GM23338 (cell line): ENCODE data around the gene KIF18A. TPM values are rescaled to one million over a fixed set of nuclear protein-coding genes. Genes with fewer than 3 reads are reported as not detected.

ENCODE experiments used
- ATAC-seq: fragments of 200-7000 bp; cut with Tn5 transposase; 3 replicates; pipeline ENCODE4 v1.9.1; 2020
- DNase-seq: peaks from one replicate; pipeline ENCODE4 v3.0.0-alpha.2; 2015; ENCODE audit warnings: low spot score
- H2AFZ ChIP-seq: fragments of 200-600 bp; sonication (generic); 2 replicates; pipeline ENCODE4 v1.8.0; 2016; ENCODE audit warnings: antibody characterized with exemption, mild to moderate bottlenecking, moderate library complexity
- H3F3A ChIP-seq: fragments of 200-600 bp; sonication (generic); replicated peaks from 2 replicates; pipeline ENCODE4 v1.8.0; 2017; ENCODE audit warnings: antibody characterized with exemption, mixed run types, low read depth
- H3K27ac ChIP-seq: fragments of 200-600 bp; sonication (generic); 2 replicates; pipeline ENCODE4 v1.6.1; 2016; ENCODE audit warnings: low read depth
- H3K27me3 ChIP-seq: fragments of 200-600 bp; sonication (generic); 2 replicates; pipeline ENCODE4 v1.8.0; 2016; ENCODE audit warnings: mild to moderate bottlenecking, mixed run types, moderate library complexity; ENCODE audit not compliant: insufficient read depth
- H3K36me3 ChIP-seq: fragments of 200-600 bp; sonication (generic); 2 replicates; pipeline ENCODE4 v1.8.0; 2016; ENCODE audit warnings: mild to moderate bottlenecking; ENCODE audit not compliant: insufficient read depth
- H3K4me1 ChIP-seq: fragments of 200-600 bp; sonication (generic); 2 replicates; pipeline ENCODE4 v1.8.0; 2016; ENCODE audit warnings: mild to moderate bottlenecking, moderate library complexity; ENCODE audit not compliant: insufficient read depth
- H3K4me2 ChIP-seq: fragments of 200-600 bp; sonication (generic); 2 replicates; pipeline ENCODE4 v1.7.1; 2017; ENCODE audit warnings: mixed run types
- H3K4me3 ChIP-seq: fragments of 200-600 bp; sonication (generic); 2 replicates; pipeline ENCODE4 v1.6.1; 2016; ENCODE audit warnings: mixed run types
- H3K79me2 ChIP-seq: fragments of 200-600 bp; sonication (generic); replicated peaks from 2 replicates; pipeline ENCODE4 v1.8.0; 2017; ENCODE audit warnings: mild to moderate bottlenecking; ENCODE audit not compliant: insufficient read depth
- H3K9me2 ChIP-seq: fragments of 200-600 bp; sonication (generic); 2 replicates; pipeline ENCODE4 v1.8.0; 2017; ENCODE audit not compliant: insufficient read depth
- H4K20me1 ChIP-seq: fragments of 200-600 bp; sonication (generic); replicated peaks from 2 replicates; pipeline ENCODE4 v1.8.0; 2017; ENCODE audit warnings: mild to moderate bottlenecking; ENCODE audit not compliant: insufficient read depth
- H3K27ac Mint-ChIP-seq: 2 replicates; pipeline ENCODE4 v1.8.0; 2020; ENCODE audit warnings: inconsistent platforms, mild to moderate bottlenecking, moderate library complexity, mixed read lengths
- H3K27me3 Mint-ChIP-seq: 3 replicates; pipeline ENCODE4 v1.8.0; 2022; ENCODE audit warnings: low read depth, mild to moderate bottlenecking, moderate library complexity, mixed read lengths, inconsistent platforms; ENCODE audit not compliant: insufficient read depth, poor library complexity
- H3K36me3 Mint-ChIP-seq: 3 replicates; pipeline ENCODE4 v1.8.0; 2021; ENCODE audit warnings: low read depth, mild to moderate bottlenecking, inconsistent platforms, moderate library complexity, mixed read lengths
- H3K4me1 Mint-ChIP-seq: 3 replicates; pipeline ENCODE4 v1.8.0; 2020; ENCODE audit warnings: mild to moderate bottlenecking, inconsistent platforms, mixed read lengths
- H3K4me3 Mint-ChIP-seq: 3 replicates; pipeline ENCODE4 v1.8.0; 2021; ENCODE audit warnings: moderate library complexity, mild to moderate bottlenecking, inconsistent platforms, mixed read lengths
- H3K9me3 Mint-ChIP-seq: 3 replicates; pipeline ENCODE4 v1.8.0; 2020; ENCODE audit warnings: moderate library complexity, mild to moderate bottlenecking, inconsistent platforms, mixed read lengths
- CREB1 ChIP-seq: fragments of 250-450 bp; sonication (Bioruptor Pico); IDR thresholded peaks from 2 replicates; pipeline ENCODE4 v1.5.0; 2020; ENCODE audit warnings: low read depth, mild to moderate bottlenecking, moderate library complexity
- EZH2 ChIP-seq: fragments of 200-600 bp; sonication (generic); IDR thresholded peaks from one replicate; pipeline ENCODE4 v1.8.0; 2017; ENCODE audit warnings: antibody characterized with exemption, mild to moderate bottlenecking, low read depth; ENCODE audit not compliant: unreplicated experiment
- EZH2phosphoT487 ChIP-seq: fragments of 200-600 bp; sonication (generic); IDR thresholded peaks from one replicate; pipeline ENCODE4 v1.8.1; 2018; ENCODE audit warnings: antibody characterized with exemption; ENCODE audit not compliant: unreplicated experiment
- JUNB ChIP-seq: IDR thresholded peaks from one replicate; pipeline ENCODE4 v1.6.1; 2016; ENCODE audit warnings: antibody characterized with exemption; ENCODE audit not compliant: unreplicated experiment
- NANOG ChIP-seq: IDR thresholded peaks from 2 replicates; pipeline ENCODE4 v1.6.1; 2016; ENCODE audit warnings: antibody characterized with exemption, borderline replicate concordance
- POLR2AphosphoS5 ChIP-seq: IDR thresholded peaks from 2 replicates; pipeline ENCODE4 v1.6.1; 2016; ENCODE audit warnings: antibody characterized with exemption, low read depth
- STAT1 ChIP-seq: IDR thresholded peaks from one replicate; pipeline ENCODE4 v1.6.1; 2016; ENCODE audit warnings: antibody characterized with exemption; ENCODE audit not compliant: unreplicated experiment
- ZNF114 ChIP-seq: fragments of 250-450 bp; sonication (Bioruptor Pico); IDR thresholded peaks from 2 replicates; pipeline ENCODE4 v1.5.0; 2020; ENCODE audit warnings: mild to moderate bottlenecking, moderate library complexity
- ZNF331 ChIP-seq: fragments of 250-450 bp; sonication (Bioruptor Pico); IDR thresholded peaks from 2 replicates; pipeline ENCODE4 v1.5.0; 2020; ENCODE audit warnings: low read depth, mild to moderate bottlenecking, moderate library complexity
- polyA plus RNA-seq: library from polyadenylated mRNA; unstranded; fragments of >200 nt; fragmentation: Nextera tagmentation; extraction: Ambion mirVana; gene quantifications from 2 replicates; pipeline ENCODE4 v1.2.1, GENCODE V29; 2016
- total RNA-seq: library from RNA; depleted of rRNA; stranded (reverse); fragments of >200 nt; shearing (Covaris generic); gene quantifications from 2 replicates; pipeline ENCODE4 v1.2.3, GENCODE V29; 2014
- TF ChIP-seq, protein P1 (sequence below): IDR thresholded peaks from one replicate; pipeline ENCODE4 v1.6.1; 2018; ENCODE audit warnings: antibody characterized with exemption; ENCODE audit not compliant: unreplicated experiment
- TF ChIP-seq, protein P2 (sequence below): fragments of 250-450 bp; sonication (Bioruptor Pico); IDR thresholded peaks from 2 replicates; pipeline ENCODE4 v1.5.0; 2020; ENCODE audit warnings: mild to moderate bottlenecking, moderate library complexity
- TF ChIP-seq, protein P3 (sequence below): IDR thresholded peaks from 2 replicates; pipeline ENCODE4 v1.6.1; 2016; ENCODE audit warnings: antibody characterized with exemption
- TF ChIP-seq, protein P4 (sequence below), 2 experiments: fragments of 200-600 bp in 1 of 2; sonication (generic) in 1 of 2; conservative IDR thresholded peaks; 2 replicates each; pipeline versions ENCODE4 v1.5.1 to v1.6.1; 2016 to 2017; ENCODE audit warnings: antibody characterized with exemption in 2 of 2, low read depth in 2 of 2, mild to moderate bottlenecking in 2 of 2, moderate library complexity in 1 of 2

KIF18A gene
- total and polyA plus RNA-seq, 2 experiments from 2014 or later = 22.2 to 26.5 TPM

DNA sequence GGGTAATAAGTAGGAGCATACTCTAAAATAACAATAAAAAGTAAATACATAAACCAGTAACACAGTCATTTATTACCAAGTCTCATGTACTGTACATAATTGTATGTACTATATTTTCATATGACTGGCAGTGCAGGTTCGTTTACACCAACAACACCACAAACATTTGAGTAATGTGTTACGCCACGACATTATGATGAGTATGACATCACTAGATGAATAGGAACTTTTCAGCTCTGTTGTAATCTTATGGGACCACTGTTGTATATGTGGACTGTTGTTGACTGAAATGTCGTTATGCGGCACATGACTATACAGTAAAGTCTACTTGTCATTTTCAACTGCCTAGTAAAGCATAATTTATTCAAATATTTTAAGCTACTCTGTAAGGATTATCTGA, 18.6 kb downstream of the KIF18A start:
- ATAC-seq = no peak

More for the DNA sequence above, 18.6 kb downstream of the KIF18A start:
- TF ChIP-seq, protein P1, sequence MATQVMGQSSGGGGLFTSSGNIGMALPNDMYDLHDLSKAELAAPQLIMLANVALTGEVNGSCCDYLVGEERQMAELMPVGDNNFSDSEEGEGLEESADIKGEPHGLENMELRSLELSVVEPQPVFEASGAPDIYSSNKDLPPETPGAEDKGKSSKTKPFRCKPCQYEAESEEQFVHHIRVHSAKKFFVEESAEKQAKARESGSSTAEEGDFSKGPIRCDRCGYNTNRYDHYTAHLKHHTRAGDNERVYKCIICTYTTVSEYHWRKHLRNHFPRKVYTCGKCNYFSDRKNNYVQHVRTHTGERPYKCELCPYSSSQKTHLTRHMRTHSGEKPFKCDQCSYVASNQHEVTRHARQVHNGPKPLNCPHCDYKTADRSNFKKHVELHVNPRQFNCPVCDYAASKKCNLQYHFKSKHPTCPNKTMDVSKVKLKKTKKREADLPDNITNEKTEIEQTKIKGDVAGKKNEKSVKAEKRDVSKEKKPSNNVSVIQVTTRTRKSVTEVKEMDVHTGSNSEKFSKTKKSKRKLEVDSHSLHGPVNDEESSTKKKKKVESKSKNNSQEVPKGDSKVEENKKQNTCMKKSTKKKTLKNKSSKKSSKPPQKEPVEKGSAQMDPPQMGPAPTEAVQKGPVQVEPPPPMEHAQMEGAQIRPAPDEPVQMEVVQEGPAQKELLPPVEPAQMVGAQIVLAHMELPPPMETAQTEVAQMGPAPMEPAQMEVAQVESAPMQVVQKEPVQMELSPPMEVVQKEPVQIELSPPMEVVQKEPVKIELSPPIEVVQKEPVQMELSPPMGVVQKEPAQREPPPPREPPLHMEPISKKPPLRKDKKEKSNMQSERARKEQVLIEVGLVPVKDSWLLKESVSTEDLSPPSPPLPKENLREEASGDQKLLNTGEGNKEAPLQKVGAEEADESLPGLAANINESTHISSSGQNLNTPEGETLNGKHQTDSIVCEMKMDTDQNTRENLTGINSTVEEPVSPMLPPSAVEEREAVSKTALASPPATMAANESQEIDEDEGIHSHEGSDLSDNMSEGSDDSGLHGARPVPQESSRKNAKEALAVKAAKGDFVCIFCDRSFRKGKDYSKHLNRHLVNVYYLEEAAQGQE = no peak
- no peak for TF ChIP-seq JUNB
- no peak for TF ChIP-seq STAT1
- TF ChIP-seq, protein P2, sequence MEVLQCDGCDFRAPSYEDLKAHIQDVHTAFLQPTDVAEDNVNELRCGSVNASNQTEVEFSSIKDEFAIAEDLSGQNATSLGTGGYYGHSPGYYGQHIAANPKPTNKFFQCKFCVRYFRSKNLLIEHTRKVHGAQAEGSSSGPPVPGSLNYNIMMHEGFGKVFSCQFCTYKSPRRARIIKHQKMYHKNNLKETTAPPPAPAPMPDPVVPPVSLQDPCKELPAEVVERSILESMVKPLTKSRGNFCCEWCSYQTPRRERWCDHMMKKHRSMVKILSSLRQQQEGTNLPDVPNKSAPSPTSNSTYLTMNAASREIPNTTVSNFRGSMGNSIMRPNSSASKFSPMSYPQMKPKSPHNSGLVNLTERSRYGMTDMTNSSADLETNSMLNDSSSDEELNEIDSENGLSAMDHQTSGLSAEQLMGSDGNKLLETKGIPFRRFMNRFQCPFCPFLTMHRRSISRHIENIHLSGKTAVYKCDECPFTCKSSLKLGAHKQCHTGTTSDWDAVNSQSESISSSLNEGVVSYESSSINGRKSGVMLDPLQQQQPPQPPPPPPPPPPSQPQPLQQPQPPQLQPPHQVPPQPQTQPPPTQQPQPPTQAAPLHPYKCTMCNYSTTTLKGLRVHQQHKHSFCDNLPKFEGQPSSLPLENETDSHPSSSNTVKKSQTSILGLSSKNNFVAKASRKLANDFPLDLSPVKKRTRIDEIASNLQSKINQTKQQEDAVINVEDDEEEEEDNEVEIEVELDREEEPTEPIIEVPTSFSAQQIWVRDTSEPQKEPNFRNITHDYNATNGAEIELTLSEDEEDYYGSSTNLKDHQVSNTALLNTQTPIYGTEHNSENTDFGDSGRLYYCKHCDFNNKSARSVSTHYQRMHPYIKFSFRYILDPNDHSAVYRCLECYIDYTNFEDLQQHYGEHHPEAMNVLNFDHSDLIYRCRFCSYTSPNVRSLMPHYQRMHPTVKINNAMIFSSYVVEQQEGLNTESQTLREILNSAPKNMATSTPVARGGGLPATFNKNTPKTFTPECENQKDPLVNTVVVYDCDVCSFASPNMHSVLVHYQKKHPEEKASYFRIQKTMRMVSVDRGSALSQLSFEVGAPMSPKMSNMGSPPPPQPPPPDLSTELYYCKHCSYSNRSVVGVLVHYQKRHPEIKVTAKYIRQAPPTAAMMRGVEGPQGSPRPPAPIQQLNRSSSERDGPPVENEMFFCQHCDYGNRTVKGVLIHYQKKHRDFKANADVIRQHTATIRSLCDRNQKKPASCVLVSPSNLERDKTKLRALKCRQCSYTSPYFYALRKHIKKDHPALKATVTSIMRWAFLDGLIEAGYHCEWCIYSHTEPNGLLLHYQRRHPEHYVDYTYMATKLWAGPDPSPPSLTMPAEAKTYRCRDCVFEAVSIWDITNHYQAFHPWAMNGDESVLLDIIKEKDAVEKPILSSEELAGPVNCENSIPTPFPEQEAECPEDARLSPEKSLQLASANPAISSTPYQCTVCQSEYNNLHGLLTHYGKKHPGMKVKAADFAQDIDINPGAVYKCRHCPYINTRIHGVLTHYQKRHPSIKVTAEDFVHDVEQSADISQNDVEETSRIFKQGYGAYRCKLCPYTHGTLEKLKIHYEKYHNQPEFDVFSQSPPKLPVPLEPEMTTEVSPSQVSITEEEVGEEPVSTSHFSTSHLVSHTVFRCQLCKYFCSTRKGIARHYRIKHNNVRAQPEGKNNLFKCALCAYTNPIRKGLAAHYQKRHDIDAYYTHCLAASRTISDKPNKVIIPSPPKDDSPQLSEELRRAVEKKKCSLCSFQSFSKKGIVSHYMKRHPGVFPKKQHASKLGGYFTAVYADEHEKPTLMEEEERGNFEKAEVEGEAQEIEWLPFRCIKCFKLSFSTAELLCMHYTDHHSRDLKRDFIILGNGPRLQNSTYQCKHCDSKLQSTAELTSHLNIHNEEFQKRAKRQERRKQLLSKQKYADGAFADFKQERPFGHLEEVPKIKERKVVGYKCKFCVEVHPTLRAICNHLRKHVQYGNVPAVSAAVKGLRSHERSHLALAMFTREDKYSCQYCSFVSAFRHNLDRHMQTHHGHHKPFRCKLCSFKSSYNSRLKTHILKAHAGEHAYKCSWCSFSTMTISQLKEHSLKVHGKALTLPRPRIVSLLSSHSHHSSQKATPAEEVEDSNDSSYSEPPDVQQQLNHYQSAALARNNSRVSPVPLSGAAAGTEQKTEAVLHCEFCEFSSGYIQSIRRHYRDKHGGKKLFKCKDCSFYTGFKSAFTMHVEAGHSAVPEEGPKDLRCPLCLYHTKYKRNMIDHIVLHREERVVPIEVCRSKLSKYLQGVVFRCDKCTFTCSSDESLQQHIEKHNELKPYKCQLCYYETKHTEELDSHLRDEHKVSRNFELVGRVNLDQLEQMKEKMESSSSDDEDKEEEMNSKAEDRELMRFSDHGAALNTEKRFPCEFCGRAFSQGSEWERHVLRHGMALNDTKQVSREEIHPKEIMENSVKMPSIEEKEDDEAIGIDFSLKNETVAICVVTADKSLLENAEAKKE = no peak
- TF ChIP-seq POLR2AphosphoS5 = no peak
- TF ChIP-seq EZH2phosphoT487 = no peak
- TF ChIP-seq NANOG = no peak
- no peak for TF ChIP-seq EZH2
- TF ChIP-seq, protein P3, sequence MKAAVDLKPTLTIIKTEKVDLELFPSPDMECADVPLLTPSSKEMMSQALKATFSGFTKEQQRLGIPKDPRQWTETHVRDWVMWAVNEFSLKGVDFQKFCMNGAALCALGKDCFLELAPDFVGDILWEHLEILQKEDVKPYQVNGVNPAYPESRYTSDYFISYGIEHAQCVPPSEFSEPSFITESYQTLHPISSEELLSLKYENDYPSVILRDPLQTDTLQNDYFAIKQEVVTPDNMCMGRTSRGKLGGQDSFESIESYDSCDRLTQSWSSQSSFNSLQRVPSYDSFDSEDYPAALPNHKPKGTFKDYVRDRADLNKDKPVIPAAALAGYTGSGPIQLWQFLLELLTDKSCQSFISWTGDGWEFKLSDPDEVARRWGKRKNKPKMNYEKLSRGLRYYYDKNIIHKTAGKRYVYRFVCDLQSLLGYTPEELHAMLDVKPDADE = no peak
- TF ChIP-seq, protein P4, sequence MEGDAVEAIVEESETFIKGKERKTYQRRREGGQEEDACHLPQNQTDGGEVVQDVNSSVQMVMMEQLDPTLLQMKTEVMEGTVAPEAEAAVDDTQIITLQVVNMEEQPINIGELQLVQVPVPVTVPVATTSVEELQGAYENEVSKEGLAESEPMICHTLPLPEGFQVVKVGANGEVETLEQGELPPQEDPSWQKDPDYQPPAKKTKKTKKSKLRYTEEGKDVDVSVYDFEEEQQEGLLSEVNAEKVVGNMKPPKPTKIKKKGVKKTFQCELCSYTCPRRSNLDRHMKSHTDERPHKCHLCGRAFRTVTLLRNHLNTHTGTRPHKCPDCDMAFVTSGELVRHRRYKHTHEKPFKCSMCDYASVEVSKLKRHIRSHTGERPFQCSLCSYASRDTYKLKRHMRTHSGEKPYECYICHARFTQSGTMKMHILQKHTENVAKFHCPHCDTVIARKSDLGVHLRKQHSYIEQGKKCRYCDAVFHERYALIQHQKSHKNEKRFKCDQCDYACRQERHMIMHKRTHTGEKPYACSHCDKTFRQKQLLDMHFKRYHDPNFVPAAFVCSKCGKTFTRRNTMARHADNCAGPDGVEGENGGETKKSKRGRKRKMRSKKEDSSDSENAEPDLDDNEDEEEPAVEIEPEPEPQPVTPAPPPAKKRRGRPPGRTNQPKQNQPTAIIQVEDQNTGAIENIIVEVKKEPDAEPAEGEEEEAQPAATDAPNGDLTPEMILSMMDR (conservative IDR thresholded peaks at IDR 0.05; ENCODE audit: low read depth in 2 of 2) = no peak
- no peak for TF ChIP-seq CREB1 (CRISPR knock-in tag)
- no peak for TF ChIP-seq ZNF114 (CRISPR knock-in tag)
- TF ChIP-seq ZNF331 (CRISPR knock-in tag) = no peak
- Histone ChIP-seq H3K4me1 (no peaks in the 10 kb centered on the region), H3K27ac (no peak overlapping the region), H3K79me2 (no peaks in the 10 kb centered on the region), H3K4me3 (no peak overlapping the region), H3F3A (no peaks in the 10 kb centered on the region), H3K4me2 (no peak overlapping the region), H3K27me3 (no peaks in the 10 kb centered on the region), H3K36me3 (peaks cover 14% of the 10 kb centered on the region), H4K20me1 (no peaks in the 10 kb centered on the region), H2AFZ (no peak overlapping the region), H3K9me2 (no peaks in the 10 kb centered on the region)
- DNase-seq = no peak
- Mint-ChIP-seq H3K4me3 (no peak overlapping the region), H3K27ac (no peak overlapping the region), H3K27me3 (no peaks in the 10 kb centered on the region), H3K4me1 (no peaks in the 10 kb centered on the region), H3K36me3 (peaks cover 10% of the 10 kb centered on the region; the same call in 2 of the 3 replicates), H3K9me3 (no peaks in the 10 kb centered on the region)
